ENCODE measurements around the gene HTR6. TPM values are rescaled to one million over a fixed set of nuclear protein-coding genes. Genes with fewer than 3 reads are reported as not detected.

HTR6 gene
- total and polyA plus RNA-seq, 2 of the 4 experiments (the other 2 are of a cell fraction): not detected

DNA sequence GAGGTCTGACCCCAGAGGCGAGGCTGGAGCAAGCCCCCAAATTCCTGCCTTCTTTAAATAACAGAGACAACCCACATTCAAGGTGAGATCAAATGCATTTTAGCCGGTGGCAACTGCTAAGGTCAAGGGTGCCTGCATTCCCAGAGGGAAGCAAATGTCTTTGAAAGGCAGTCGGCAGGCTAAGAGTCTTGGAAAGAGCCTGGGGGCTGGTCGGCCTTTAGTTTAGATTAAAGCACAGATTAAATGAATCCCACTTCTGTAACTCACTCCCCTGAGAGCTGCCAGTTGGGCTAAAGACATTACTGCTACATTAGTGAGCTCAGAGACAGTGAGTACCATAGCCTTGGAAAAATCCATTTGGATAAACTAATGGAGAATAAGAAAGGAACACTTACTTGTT, 59.2 kb downstream of the HTR6 start:
- Histone ChIP-seq H2BK120ac (ENCODE audit: low read depth, low read length) (no peak overlapping the region), H3K79me1 (ENCODE audit: low read depth in 1 of 2, low read length in 2 of 2) (no peaks in the 10 kb centered on the region), H3K9ac (ENCODE audit: low read depth, low read length) (no peak overlapping the region), H3K23ac (ENCODE audit: low read depth, low read length) (no peak overlapping the region), H3K9me3 (ENCODE audit: control insufficient read depth, insufficient read depth, low read length) (no peaks in the 10 kb centered on the region), H2AK9ac (replicated peaks; ENCODE audit: low read depth, low read length, poor library complexity) (no peak overlapping the region), H3K4me2 (ENCODE audit: low read depth, low read length) (no peak overlapping the region), H4K8ac (ENCODE audit: low read depth in 2 of 2, low read length in 2 of 2) (no peak overlapping the region), H2BK5ac (ENCODE audit: low read depth, low read length, poor library complexity, severe bottlenecking) (no peak overlapping the region), H3K9me1 (ENCODE audit: insufficient read depth, low read length) (no peaks in the 10 kb centered on the region), H3K27me3 (ENCODE audit: control insufficient read depth, insufficient read depth, low read length) (no peaks in the 10 kb centered on the region), H3K4me1 (ENCODE audit: control insufficient read depth, insufficient read depth, low read length) (no peaks in the 10 kb centered on the region), H3K14ac (replicated peaks; ENCODE audit: low read depth, low read length) (no peak overlapping the region), H2AFZ (replicated peaks; ENCODE audit: low read length, poor library complexity) (no peak overlapping the region), H4K5ac (ENCODE audit: low read depth, low read length) (no peak overlapping the region), H3K4ac (ENCODE audit: low read depth, low read length) (no peak overlapping the region), H4K20me1 (ENCODE audit: insufficient read depth, low read length) (no peaks in the 10 kb centered on the region), H2BK20ac (ENCODE audit: low read depth, low read length) (no peak overlapping the region), H2AK5ac (ENCODE audit: low read depth, low read length) (no peak overlapping the region), H3K18ac (ENCODE audit: low read depth, low read length) (no peak overlapping the region), H4K91ac (ENCODE audit: insufficient read depth, low read depth, low read length) (no peak overlapping the region), H3K56ac (ENCODE audit: extremely low read depth, insufficient read depth, low read length) (no peak overlapping the region), H3K27ac (ENCODE audit: insufficient read depth, low read length) (no peak overlapping the region), H3K4me3 (ENCODE audit: insufficient read depth, low read depth, low read length) (no peak overlapping the region), H3K36me3 (ENCODE audit: control insufficient read depth, insufficient read depth, low read length) (peaks cover 16% of the 10 kb centered on the region), H2BK15ac (ENCODE audit: low read depth, low read length) (no peak overlapping the region)
- intact Hi-C loops (cut with micrococcal nuclease): no loop called here
- no peak for ATAC-seq (ENCODE audit: low read depth)
- in situ Hi-C loops (cut with MboI; ENCODE audit: low sequenced_read_pairs): no loop called here
- no TSS peak for BruUV-seq (replicated peaks)
- ChIA-PET POLR2A (ENCODE audit: unreplicated experiment) (no interaction called here), CTCF (interaction anchor here (1.7 kb wide), 1 partner anchor 16 kb away, joined by 3 read pairs; no protein-coding TSS in a partner anchor)
- dilution Hi-C loops (cut with HindIII; ENCODE audit: low sequenced_read_pairs, unreplicated experiment): no loop called here
- no CpG with 5 or more reads among the region's 4 CpGs for WGBS, 2 experiments (ENCODE audit: extremely low coverage in 2 of 2, insufficient read length in 1 of 2)
- TF ChIP-seq, protein P1, sequence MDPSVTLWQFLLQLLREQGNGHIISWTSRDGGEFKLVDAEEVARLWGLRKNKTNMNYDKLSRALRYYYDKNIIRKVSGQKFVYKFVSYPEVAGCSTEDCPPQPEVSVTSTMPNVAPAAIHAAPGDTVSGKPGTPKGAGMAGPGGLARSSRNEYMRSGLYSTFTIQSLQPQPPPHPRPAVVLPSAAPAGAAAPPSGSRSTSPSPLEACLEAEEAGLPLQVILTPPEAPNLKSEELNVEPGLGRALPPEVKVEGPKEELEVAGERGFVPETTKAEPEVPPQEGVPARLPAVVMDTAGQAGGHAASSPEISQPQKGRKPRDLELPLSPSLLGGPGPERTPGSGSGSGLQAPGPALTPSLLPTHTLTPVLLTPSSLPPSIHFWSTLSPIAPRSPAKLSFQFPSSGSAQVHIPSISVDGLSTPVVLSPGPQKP (IDR thresholded peaks at IDR 0.05; ENCODE audit: borderline replicate concordance, low read depth, low read length): no peak
- DNase-seq: no peak
